Stimulated activated CD8-positive, alpha-beta memory T cell treated with anti-CD3 and anti-CD28 coated beads, Interleukin-7, amount 100 ng/mL, for 48 hours (primary cell): ENCODE results near the gene FAHD2A.
"Not testable (repeated sequence)": the region's sequence is repeated elsewhere in the genome, so short reads cannot be mapped to it uniquely, and the experiment has no call there.

Experiments
- DNase-seq, 2 donors: peaks; one replicate each; pipeline ENCODE4 v3.0.0-alpha.2; 2020; ENCODE audit warnings: low read depth in 1 of 2; ENCODE audit errors: extremely low read depth in 1 of 2

Gene FAHD2A

GRCh38 chr2:95433373-95433772 lies 30.9 kb downstream of the FAHD2A start:
- DNase-seq = not testable (repeated sequence)

GRCh38 chr2:95433973-95434372 lies 31.5 kb downstream of the FAHD2A start:
- DNase-seq = not testable (repeated sequence)

- not testable (repeated sequence) for DNase-seq
Measured at GRCh38 chr2:95434507-95435076, 32.1 kb downstream of the FAHD2A start.

GRCh38 chr2:95435162-95435871 lies 32.8 kb downstream of the FAHD2A start:
- DNase-seq = not testable (repeated sequence)

- not testable (repeated sequence) for DNase-seq
Measured at GRCh38 chr2:95435872-95436209, 33.3 kb downstream of the FAHD2A start.

GRCh38 chr2:95442474-95443099 lies 40.1 kb downstream of the FAHD2A start:
- not testable (repeated sequence) for DNase-seq

- not testable (repeated sequence) for DNase-seq
Measured at GRCh38 chr2:95445317-95445716, 42.8 kb downstream of the FAHD2A start.

GRCh38 chr2:95463292-95463691 lies 60.8 kb downstream of the FAHD2A start:
- DNase-seq = not testable (repeated sequence)
